Loucy (cell line): ENCODE measurements around the gene ZBTB16.

Experiments
- H2AFZ ChIP-seq: fragments of 200-600 bp; sonication (generic); 2 replicates; pipeline ENCODE4 v1.6.0; 2016; ENCODE audit warnings: antibody characterized with exemption, mild to moderate bottlenecking, low read length, moderate library complexity
- H3F3A ChIP-seq: fragments of 200-600 bp; 2 replicates; pipeline ENCODE4 v1.6.0; 2016; ENCODE audit warnings: antibody characterized with exemption, low read depth, mild to moderate bottlenecking
- H3K27me3 ChIP-seq: fragments of 200-600 bp; sonication (generic); 2 replicates; pipeline ENCODE4 v1.6.1; 2014; ENCODE audit warnings: low read length, mild to moderate bottlenecking; ENCODE audit not compliant: insufficient read depth, poor library complexity, severe bottlenecking
- H3K36me3 ChIP-seq: fragments of 200-600 bp; sonication (generic); 2 replicates; pipeline ENCODE4 v1.6.1; 2016; ENCODE audit warnings: low read length; ENCODE audit not compliant: insufficient read depth
- H3K4me1 ChIP-seq: fragments of 200-600 bp; sonication (generic); 2 replicates; pipeline ENCODE4 v1.5.1; 2014; ENCODE audit warnings: low read length, mild to moderate bottlenecking; ENCODE audit not compliant: insufficient read depth, poor library complexity, severe bottlenecking
- H3K4me2 ChIP-seq: fragments of 200-600 bp; sonication (generic); 2 replicates; pipeline ENCODE4 v1.6.0; 2014; ENCODE audit warnings: antibody characterized with exemption, low read length, low read depth, mild to moderate bottlenecking; ENCODE audit not compliant: poor library complexity, severe bottlenecking
- H3K4me3 ChIP-seq: fragments of 200-600 bp; sonication (generic); 2 replicates; pipeline ENCODE4 v1.5.1; 2014; ENCODE audit warnings: low read length, mild to moderate bottlenecking, mixed read lengths; ENCODE audit not compliant: poor library complexity, severe bottlenecking
- H3K79me2 ChIP-seq: fragments of 200-600 bp; sonication (generic); 2 replicates; pipeline ENCODE4 v1.6.1; 2014; ENCODE audit warnings: low read length; ENCODE audit not compliant: insufficient read depth
- H3K9ac ChIP-seq: fragments of 200-600 bp; sonication (generic); 2 replicates; pipeline ENCODE4 v1.6.0; 2014; ENCODE audit warnings: mild to moderate bottlenecking, low read depth, low read length, moderate library complexity; ENCODE audit not compliant: poor library complexity, severe bottlenecking
- H3K9me2 ChIP-seq: fragments of 200-600 bp; sonication (generic); replicated peaks from 2 replicates; pipeline ENCODE4 v1.6.1; 2016; ENCODE audit warnings: low read depth, low read length, mixed read lengths
- H3K9me3 ChIP-seq: fragments of 200-600 bp; sonication (generic); 2 replicates; pipeline ENCODE4 v1.6.1; 2014; ENCODE audit warnings: mild to moderate bottlenecking, antibody characterized with exemption, low read length, low read depth; ENCODE audit not compliant: insufficient read depth
- H4K20me1 ChIP-seq: fragments of 200-600 bp; sonication (generic); 2 replicates; pipeline ENCODE4 v1.6.0; 2014; ENCODE audit warnings: antibody characterized with exemption, low read length, mild to moderate bottlenecking; ENCODE audit not compliant: insufficient read depth, poor library complexity, severe bottlenecking
- EZH2phosphoT487 ChIP-seq: fragments of 200-600 bp; IDR thresholded peaks from 2 replicates; pipeline ENCODE4 v1.6.1; 2018; ENCODE audit warnings: antibody characterized with exemption, mild to moderate bottlenecking, moderate library complexity, borderline replicate concordance
- TF ChIP-seq, protein P1 (sequence below): fragments of 200-600 bp; sonication (generic); conservative IDR thresholded peaks from 2 replicates; pipeline ENCODE4 v1.5.1; 2014; ENCODE audit warnings: mild to moderate bottlenecking, antibody characterized with exemption, low read length

The ZBTB16 gene

DNA sequence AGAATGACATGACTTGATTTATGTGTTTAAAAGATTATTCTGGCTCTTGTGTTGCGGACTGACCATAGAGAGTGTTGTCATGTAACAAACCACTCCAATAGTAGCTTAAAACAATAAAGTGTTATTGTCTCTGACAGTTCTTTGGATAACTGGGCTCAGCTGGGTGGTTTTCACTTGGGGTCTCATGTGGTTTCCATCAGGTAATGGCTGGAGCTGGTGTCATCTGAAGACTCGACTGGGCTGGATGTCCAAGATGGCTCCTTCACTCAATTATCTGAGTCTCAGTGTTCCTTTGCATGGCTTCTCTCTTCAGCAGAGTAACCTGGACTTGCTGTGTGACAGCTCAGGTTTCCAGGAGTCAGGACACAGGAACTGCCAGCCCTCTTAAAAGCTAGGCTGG lies 132.4 kb downstream of the ZBTB16 start:
- Histone ChIP-seq H2AFZ (no peak overlapping the region), H3K27me3 (no peaks in the 10 kb centered on the region), H4K20me1 (no peaks in the 10 kb centered on the region), H3F3A (no peaks in the 10 kb centered on the region), H3K79me2 (no peaks in the 10 kb centered on the region), H3K4me3 (no peak overlapping the region), H3K4me1 (peaks cover 35% of the 10 kb centered on the region), H3K4me2 (no peak overlapping the region), H3K9me3 (0 out of 2 replicates have a peak, but pooled peaks cover 7% of the 10 kb centered on the region), H3K9ac (no peak overlapping the region), H3K9me2 (no peaks in the 10 kb centered on the region), H3K36me3 (no peaks in the 10 kb centered on the region)
- TF ChIP-seq, protein P1, sequence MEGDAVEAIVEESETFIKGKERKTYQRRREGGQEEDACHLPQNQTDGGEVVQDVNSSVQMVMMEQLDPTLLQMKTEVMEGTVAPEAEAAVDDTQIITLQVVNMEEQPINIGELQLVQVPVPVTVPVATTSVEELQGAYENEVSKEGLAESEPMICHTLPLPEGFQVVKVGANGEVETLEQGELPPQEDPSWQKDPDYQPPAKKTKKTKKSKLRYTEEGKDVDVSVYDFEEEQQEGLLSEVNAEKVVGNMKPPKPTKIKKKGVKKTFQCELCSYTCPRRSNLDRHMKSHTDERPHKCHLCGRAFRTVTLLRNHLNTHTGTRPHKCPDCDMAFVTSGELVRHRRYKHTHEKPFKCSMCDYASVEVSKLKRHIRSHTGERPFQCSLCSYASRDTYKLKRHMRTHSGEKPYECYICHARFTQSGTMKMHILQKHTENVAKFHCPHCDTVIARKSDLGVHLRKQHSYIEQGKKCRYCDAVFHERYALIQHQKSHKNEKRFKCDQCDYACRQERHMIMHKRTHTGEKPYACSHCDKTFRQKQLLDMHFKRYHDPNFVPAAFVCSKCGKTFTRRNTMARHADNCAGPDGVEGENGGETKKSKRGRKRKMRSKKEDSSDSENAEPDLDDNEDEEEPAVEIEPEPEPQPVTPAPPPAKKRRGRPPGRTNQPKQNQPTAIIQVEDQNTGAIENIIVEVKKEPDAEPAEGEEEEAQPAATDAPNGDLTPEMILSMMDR, result no peak
- no peak for TF ChIP-seq EZH2phosphoT487

DNA sequence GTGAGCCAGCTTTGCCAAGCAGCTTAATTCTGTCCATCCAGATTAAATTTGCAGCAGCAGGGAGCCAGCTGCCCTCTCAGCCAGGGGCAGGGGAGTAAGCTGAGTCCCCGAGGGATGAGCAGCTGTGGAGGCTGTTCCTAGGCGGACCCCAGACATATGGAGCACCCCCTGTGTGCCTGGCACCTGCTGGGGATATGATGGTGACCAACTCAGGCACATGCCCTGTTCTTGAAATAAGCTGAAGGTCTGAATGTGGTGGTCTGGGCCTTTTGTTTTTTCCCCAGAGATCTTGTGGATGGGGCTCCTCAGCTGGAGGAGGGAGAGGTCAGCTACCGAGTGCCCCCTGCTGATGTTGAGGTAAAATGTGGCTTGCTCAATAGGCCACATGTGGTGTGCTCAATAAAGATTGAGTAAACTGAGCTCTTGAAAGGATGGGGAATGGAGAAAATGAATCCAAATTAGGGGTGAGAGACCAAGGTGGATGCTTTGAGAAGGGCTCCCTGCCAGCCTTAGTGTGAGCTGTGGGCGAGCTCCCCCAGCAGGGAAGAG lies 133.4 kb downstream of the ZBTB16 start:
- Histone ChIP-seq H3K36me3 (no peaks in the 10 kb centered on the region), H3K9ac (peak overlapping the region; percentile 19), H3K4me1 (peaks cover 37% of the 10 kb centered on the region), H3K27me3 (no peaks in the 10 kb centered on the region), H3K79me2 (no peaks in the 10 kb centered on the region), H4K20me1 (no peaks in the 10 kb centered on the region), H2AFZ (no peak overlapping the region), H3F3A (no peaks in the 10 kb centered on the region), H3K4me2 (no peak overlapping the region), H3K4me3 (no peak overlapping the region), H3K9me2 (no peaks in the 10 kb centered on the region), H3K9me3 (0 out of 2 replicates have a peak, but pooled peaks cover 7% of the 10 kb centered on the region)
- TF ChIP-seq EZH2phosphoT487, result no peak
- TF ChIP-seq, protein P1, result peak; percentile 48

DNA sequence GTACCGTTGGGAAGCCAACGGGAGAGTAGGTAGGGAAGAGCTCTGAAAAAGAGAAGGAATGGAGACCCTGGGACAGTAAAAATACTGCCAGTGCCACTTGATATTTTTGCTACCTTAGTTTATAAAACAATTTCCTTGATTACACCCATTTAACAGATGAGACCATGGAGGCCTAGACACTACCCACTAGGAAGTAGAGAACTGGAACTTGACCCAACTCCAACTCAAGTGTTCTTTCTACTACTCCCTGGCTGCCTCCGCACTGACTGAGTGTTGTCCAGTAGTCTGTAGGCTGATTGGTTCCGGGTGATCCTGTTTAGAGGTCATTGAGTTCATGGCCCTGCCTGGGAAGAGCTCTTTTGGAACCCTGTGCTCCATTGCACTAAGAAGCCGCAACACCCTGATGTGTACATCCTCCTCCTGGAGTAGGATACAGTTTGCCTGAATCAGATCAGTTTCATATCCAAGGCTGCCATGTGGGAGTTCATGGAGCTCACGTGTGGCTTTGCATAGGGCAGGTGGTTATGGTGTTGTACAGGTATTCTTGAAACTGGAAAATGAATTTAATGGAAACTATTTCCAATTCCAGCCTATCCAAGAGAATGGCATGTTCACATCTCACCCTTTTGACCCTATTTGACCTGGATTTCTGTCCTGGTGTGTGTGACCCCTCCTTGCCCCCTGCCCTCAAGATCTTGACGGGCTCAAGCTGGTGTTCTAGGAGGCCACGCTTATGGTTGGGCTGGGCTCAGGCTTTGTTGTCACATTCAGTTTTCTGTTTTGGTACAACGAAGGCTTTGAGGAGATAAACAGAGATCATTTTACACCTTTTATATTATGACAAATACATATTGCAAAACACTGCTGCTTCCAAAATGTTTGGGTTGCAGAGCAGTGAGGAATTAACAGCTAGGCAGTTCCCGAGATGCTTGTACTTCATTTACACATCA lies 134.5 kb downstream of the ZBTB16 start:
- Histone ChIP-seq H4K20me1 (no peaks in the 10 kb centered on the region), H3K4me3 (no peak overlapping the region), H3K9me3 (0 out of 2 replicates have a peak, but pooled peaks cover 7% of the 10 kb centered on the region), H3F3A (no peaks in the 10 kb centered on the region), H3K27me3 (no peaks in the 10 kb centered on the region), H3K9ac (peak overlapping the region; percentile 30), H3K9me2 (no peaks in the 10 kb centered on the region), H3K4me1 (peaks cover 39% of the 10 kb centered on the region), H3K4me2 (no peak overlapping the region), H3K79me2 (no peaks in the 10 kb centered on the region), H2AFZ (no peak overlapping the region), H3K36me3 (no peaks in the 10 kb centered on the region)
- no peak for TF ChIP-seq EZH2phosphoT487
- TF ChIP-seq, protein P1, result no peak
